Right atrium auricular region (tissue), 2 donors: ENCODE results near the gene COL5A2. TPM values are rescaled to one million over a fixed set of nuclear protein-coding genes. Genes with fewer than 3 reads are reported as not detected.

Experiments
- DNase-seq: peaks from one replicate; pipeline ENCODE4 v3.0.0-alpha.2; 2019; ENCODE audit warnings: low spot score
- H3K27ac ChIP-seq, 2 donors: fragments of 200-600 bp; sonication (generic); 1 replicate in 1 of 2; 2 replicates in 1 of 2; pipeline ENCODE4 v1.5.1; 2016 to 2019
- H3K27me3 ChIP-seq, 2 donors: fragments of 200-600 bp; sonication (generic); one replicate each; pipeline versions ENCODE4 v1.5.1 to v1.6.0; 2017 to 2019
- H3K36me3 ChIP-seq: fragments of 200-600 bp; sonication (generic); one replicate; pipeline ENCODE4 v1.5.1; 2016
- H3K4me1 ChIP-seq, 2 donors: fragments of 200-600 bp; sonication (generic); one replicate each; pipeline versions ENCODE4 v1.5.1 to v1.6.0; 2017 to 2019
- H3K4me3 ChIP-seq, 2 donors: fragments of 200-600 bp; sonication (generic); 1 replicate in 1 of 2; 2 replicates in 1 of 2; pipeline ENCODE4 v1.5.1; 2017 to 2019; ENCODE audit warnings: mild to moderate bottlenecking in 1 of 2, moderate library complexity in 1 of 2
- H3K9me3 ChIP-seq, 2 donors: fragments of 200-600 bp; sonication (generic); one replicate each; pipeline ENCODE4 v1.5.1; 2019
- total RNA-seq, 2 donors: library from RNA; depleted of rRNA; stranded (reverse); fragments of >200 nt; gene quantifications; one replicate each; pipeline ENCODE4 v1.1.0, GENCODE V29; 2016
- TF ChIP-seq, protein P1 (sequence below), 2 donors: fragments of 200-600 bp; sonication (generic); IDR thresholded peaks; one replicate each; pipeline ENCODE4 v1.5.1; 2019; ENCODE audit warnings: antibody characterized with exemption in 2 of 2

Gene COL5A2
- total RNA-seq, 2 donors from 2014 or later: 15.8 to 24.8 TPM

DNA sequence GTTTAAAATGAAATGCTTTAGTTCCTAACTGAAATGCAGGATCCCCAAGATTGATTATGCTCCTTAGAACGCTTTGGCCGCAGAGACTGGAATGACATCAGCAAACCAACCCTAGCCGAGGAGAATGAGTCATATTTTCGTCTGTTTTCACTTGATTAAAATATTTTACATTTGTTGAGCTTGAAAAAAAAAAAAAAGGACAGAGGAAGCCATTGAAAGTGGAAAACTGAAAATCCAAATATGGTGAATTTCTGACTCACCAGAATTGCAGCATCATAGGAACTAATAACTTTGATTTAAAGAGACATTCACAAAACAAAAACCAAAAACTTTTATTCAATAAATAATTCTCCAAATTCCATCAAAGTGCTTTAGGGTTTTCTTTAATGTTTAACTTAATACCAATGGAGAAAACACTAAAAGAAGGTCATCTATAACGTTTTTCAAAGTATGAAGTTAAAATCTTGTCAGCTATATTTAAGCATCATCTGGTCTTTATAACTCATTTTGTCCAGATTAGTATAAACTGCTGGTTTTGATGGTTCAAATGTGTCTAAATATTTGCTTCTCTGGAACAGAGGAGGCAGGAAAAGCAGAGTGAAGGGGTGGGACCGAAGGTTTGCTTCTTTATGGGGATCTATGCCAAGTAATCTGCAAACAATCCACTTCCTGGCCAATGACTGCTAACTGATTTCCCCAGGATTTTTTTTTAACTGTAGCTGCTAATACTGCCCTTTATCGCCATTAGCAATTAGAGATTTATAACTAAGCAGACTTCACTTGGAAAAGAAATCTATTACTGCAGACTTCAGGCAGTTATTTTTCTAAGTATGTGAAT, 30.9 kb upstream of the COL5A2 start:
- Histone ChIP-seq H3K27ac (peak overlapping the region; percentile 55 to 78), H3K9me3 (no peaks in the 10 kb centered on the region), H3K36me3 (no peaks in the 10 kb centered on the region), H3K27me3 (no peaks in the 10 kb centered on the region), H3K4me1 (peaks cover 0 to 4% of the 10 kb centered on the region in 2 donors), H3K4me3 (peak overlapping the region in 1 of 2 donors; percentile 18)
- TF ChIP-seq, protein P1, sequence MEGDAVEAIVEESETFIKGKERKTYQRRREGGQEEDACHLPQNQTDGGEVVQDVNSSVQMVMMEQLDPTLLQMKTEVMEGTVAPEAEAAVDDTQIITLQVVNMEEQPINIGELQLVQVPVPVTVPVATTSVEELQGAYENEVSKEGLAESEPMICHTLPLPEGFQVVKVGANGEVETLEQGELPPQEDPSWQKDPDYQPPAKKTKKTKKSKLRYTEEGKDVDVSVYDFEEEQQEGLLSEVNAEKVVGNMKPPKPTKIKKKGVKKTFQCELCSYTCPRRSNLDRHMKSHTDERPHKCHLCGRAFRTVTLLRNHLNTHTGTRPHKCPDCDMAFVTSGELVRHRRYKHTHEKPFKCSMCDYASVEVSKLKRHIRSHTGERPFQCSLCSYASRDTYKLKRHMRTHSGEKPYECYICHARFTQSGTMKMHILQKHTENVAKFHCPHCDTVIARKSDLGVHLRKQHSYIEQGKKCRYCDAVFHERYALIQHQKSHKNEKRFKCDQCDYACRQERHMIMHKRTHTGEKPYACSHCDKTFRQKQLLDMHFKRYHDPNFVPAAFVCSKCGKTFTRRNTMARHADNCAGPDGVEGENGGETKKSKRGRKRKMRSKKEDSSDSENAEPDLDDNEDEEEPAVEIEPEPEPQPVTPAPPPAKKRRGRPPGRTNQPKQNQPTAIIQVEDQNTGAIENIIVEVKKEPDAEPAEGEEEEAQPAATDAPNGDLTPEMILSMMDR (IDR thresholded peaks at IDR 0.05): no peak
- no peak for DNase-seq

DNA sequence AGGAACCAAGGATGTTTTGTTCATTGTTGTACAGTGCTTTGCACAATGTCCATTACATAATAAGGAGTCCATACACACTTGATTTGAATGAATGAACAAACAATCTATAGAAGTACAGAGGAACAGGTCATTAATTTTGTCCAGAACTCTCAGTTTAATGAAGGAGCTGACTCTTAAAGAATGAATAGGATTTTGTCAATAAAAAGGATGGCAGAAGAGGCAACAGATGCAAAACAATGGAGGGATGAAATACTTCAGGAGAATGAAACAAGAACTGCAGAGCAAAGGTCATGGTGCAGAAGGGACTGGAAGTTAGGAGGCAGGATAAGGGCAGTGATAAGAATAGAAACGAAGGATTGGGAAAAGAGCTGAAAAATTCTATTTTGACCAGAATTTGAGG, 28.7 kb upstream of the COL5A2 start:
- Histone ChIP-seq H3K36me3 (no peaks in the 10 kb centered on the region), H3K4me1 (peaks cover 0 to 4% of the 10 kb centered on the region in 2 donors), H3K9me3 (no peaks in the 10 kb centered on the region), H3K27me3 (no peaks in the 10 kb centered on the region), H3K27ac (no peak overlapping the region), H3K4me3 (no peak overlapping the region)
- no peak for DNase-seq
- TF ChIP-seq, protein P1 (IDR thresholded peaks at IDR 0.05): no peak

DNA sequence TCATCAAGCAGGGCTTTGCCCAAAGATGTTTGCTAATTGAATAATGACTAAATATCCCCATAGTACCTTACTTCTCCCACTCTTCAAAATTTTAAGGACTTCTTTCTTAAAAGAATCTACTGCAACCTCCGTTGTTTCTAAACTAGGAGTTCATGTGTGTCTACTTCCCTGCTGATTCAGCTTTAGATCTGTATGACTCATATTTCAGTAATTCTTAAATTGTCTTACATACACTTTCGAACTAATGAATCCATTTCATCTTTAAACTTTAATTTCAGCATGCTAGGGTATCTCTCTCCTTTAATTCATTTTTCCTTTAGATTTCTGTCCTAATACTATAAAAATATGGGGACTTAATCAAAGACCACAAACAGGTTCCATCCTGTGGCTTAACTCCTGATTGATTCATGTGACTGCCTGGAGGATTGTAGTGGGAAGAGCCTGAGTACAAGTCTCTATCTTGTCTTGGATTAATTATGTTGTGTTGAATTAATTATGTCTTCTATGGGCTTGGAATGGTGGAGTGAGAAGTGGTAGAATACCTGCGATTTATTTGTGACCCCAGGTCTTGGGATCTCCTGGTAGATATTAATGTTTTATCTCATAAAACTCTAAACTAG, 24.9 kb upstream of the COL5A2 start:
- Histone ChIP-seq H3K27ac (no peak overlapping the region), H3K4me1 (peaks cover 0 to 4% of the 10 kb centered on the region in 2 donors), H3K4me3 (no peak overlapping the region), H3K36me3 (no peaks in the 10 kb centered on the region), H3K9me3 (no peaks in the 10 kb centered on the region), H3K27me3 (no peaks in the 10 kb centered on the region)
- DNase-seq: no peak
- TF ChIP-seq, protein P1 (IDR thresholded peaks at IDR 0.05): no peak

DNA sequence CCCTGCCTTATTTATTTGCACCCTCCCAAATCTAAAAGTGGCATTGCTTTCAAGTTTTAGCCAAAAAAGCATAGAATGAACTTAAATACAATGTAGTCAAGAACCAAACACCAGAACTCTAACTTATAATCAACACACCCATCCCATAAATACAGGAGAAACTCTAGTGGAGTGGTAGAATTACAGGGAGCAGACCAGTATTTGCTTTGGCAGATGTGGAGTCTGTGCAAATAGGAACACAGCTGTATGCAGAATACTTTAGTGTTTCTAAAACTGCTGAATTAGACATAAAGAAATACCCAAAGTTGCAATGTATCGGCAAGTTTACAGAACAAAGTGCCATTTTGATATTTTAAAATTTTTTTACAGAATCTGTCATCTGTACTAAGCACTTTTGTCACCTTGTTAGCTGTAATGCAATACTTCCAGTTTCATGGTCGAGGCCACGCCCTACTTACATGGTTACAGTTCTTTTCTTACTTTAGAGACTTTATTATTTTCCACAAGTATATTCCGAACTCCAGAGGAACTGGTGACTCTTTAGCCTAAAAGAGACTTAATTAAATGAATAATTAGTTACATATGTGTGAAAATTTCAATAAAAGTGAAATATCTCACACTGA, 23.7 kb upstream of the COL5A2 start:
- Histone ChIP-seq H3K9me3 (no peaks in the 10 kb centered on the region), H3K4me1 (no peaks in the 10 kb centered on the region), H3K4me3 (no peak overlapping the region), H3K27ac (no peak overlapping the region), H3K36me3 (no peaks in the 10 kb centered on the region), H3K27me3 (no peaks in the 10 kb centered on the region)
- TF ChIP-seq, protein P1 (IDR thresholded peaks at IDR 0.05): no peak
- no peak for DNase-seq

DNA sequence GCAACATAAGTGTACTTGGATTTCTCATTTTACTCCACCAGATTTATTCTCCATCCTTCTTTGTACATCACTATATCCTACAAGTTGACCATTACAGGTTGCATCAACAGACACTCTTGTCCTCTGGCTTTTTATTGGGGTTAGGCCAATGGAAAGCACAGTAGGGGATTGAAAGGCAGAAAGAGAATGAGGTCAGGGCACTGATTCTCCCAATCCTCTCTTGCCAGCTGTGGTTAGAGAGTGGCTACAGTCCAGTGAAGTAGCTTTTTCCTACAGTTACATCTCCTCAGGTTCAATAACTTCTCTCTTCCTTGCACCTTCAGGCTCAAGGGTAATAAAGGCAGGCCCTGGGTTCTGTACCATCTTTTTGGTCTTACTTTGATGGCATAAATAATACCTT, 20.2 kb upstream of the COL5A2 start:
- H3K4me3 ChIP-seq: no peak overlapping the region
- no peaks in the 10 kb centered on the region for H3K4me1 ChIP-seq
- H3K36me3 ChIP-seq: no peaks in the 10 kb centered on the region
- H3K9me3 ChIP-seq: no peaks in the 10 kb centered on the region
- H3K27ac ChIP-seq: no peak overlapping the region
- no peaks in the 10 kb centered on the region for H3K27me3 ChIP-seq
- TF ChIP-seq, protein P1 (IDR thresholded peaks at IDR 0.05): no peak
- no peak for DNase-seq
